Measurements from ENCODE around the gene FGFR4.

The FGFR4 gene

DNA sequence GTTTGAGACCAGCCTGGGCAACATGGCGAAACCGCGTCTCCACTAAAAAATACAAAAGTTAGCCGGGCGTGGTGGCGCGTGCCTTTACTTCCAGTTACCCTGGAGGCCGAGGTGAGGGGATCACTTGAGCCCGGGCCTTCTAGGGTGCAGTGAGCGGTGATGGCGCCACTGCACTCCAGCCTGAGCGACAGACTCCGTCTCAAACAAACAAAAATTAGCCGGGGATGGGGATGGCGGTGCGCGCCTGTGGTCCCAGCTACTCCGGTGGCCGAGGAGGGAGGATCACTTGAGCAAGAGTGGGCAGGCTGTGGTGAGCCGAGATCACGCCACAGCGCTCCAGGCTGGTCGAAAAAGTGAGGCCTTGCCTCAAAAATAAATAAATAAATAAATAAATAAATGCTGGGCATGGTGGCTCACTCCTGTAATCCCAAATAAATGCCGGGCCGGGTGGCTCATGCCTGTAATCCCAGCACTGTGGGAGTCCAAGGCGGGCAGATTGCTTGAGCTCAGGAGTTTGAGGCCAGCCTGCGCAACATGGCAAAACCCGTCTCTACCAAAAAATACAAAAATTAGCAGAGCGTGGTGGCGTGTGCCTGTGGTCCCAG lies 30.8 kb downstream of the FGFR4 start:
- Histone ChIP-seq H3K4me3 (ENCODE audit: low read length) (no peak overlapping the region), H3K9me3 (ENCODE audit: low read length) (no peaks in the 10 kb centered on the region), H3K27me3 (ENCODE audit: insufficient read depth, low read length) (no peaks in the 10 kb centered on the region), H3K36me3 (ENCODE audit: insufficient read depth, low read length) (no peaks in the 10 kb centered on the region), H2AFZ (ENCODE audit: low read depth, low read length) (no peak overlapping the region), H3K4me1 (ENCODE audit: insufficient read depth, low read length) (no peaks in the 10 kb centered on the region)

DNA sequence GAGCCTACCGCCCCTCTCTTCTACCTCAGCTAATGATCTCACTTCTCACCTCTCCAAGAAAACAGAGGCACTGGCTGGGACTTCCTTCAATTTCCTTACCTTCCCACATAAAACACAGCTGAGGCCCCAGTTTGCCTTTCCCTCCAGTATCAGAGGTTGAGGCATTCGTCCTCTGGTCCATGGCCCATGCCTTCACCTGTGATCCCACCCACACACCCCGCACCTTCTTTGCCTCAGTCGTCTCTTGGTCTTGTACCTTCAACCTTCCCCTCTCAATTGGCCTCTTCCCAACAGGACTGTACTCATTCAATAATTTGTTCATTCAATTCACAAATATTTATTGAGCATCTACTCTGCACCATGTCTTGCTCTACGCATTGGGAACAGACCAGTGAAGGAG lies 35.9 kb downstream of the FGFR4 start:
- Histone ChIP-seq H3K9me3 (ENCODE audit: low read length) (no peaks in the 10 kb centered on the region), H2AFZ (ENCODE audit: low read depth, low read length) (no peak overlapping the region), H3K36me3 (ENCODE audit: insufficient read depth, low read length) (no peaks in the 10 kb centered on the region), H3K27me3 (ENCODE audit: insufficient read depth, low read length) (no peaks in the 10 kb centered on the region), H3K4me3 (ENCODE audit: low read length) (no peak overlapping the region), H3K4me1 (ENCODE audit: insufficient read depth, low read length) (no peaks in the 10 kb centered on the region)

DNA sequence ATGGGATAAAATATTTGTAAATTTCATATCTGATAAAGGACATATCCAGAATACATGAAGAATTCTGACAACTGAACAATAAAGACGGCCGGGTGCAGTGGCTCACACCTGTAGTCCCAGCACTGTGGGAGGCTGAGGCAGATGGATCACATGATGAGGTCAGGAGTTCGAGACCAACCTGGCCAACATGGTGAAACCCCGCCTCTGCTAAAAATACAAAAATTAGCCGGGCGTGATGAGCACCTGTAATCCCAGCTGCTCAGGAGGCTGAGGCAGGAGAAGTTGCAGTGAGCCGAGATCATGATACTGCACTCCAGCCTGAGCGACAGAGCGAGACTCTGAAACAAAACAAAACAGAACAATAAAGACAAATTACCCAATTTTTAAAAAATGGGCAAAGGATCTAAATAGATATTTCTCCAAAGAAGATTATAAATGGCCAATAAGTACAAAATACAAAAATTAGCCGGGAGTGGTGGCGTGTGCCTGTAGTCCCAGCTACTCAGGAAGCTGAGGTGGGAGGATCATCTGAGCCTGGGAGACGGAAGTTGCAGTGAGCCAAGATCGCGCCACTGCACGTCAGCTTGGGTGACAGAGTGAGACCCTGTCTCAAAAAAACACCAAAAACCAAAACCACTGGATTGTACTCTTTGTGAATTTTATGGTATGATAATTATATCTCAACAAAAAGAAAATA lies 37.2 kb downstream of the FGFR4 start:
- no peaks in the 10 kb centered on the region for H3K4me1 ChIP-seq (ENCODE audit: insufficient read depth, low read length)
- no peak overlapping the region for H3K4me3 ChIP-seq (ENCODE audit: low read length)
- H2AFZ ChIP-seq (ENCODE audit: low read depth, low read length) = no peak overlapping the region
- H3K27me3 ChIP-seq (ENCODE audit: insufficient read depth, low read length) = no peaks in the 10 kb centered on the region
- no peaks in the 10 kb centered on the region for H3K9me3 ChIP-seq (ENCODE audit: low read length)
- H3K36me3 ChIP-seq (ENCODE audit: insufficient read depth, low read length) = no peaks in the 10 kb centered on the region

DNA sequence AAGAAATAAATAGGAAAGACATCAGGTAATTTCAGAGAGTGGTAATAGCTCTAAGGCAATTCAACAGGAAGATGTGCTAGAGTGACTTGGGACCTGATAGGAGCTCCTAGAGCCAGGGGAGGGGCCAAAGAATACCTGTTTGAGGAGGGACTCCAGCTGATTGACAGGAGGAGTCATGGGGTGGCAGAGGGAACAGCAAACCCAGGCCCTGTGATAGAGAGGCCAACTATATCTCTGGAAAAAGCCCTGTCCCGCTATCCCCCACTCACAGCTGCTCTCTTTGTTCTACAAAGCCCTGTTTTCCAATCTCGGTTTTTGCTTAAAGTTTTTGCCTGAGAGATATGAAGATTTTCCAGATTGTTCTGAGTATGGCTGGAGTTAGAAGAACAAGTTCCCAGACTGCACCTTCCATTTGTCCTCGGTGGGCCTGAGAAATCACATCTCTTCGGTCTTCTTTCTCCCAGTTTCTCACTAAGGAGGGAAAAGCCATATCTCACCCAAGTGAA lies 37.8 kb downstream of the FGFR4 start:
- Histone ChIP-seq H3K9me3 (ENCODE audit: low read length) (no peaks in the 10 kb centered on the region), H3K27me3 (ENCODE audit: insufficient read depth, low read length) (no peaks in the 10 kb centered on the region), H3K36me3 (ENCODE audit: insufficient read depth, low read length) (no peaks in the 10 kb centered on the region), H3K4me3 (ENCODE audit: low read length) (no peak overlapping the region), H2AFZ (ENCODE audit: low read depth, low read length) (no peak overlapping the region), H3K4me1 (ENCODE audit: insufficient read depth, low read length) (no peaks in the 10 kb centered on the region)

DNA sequence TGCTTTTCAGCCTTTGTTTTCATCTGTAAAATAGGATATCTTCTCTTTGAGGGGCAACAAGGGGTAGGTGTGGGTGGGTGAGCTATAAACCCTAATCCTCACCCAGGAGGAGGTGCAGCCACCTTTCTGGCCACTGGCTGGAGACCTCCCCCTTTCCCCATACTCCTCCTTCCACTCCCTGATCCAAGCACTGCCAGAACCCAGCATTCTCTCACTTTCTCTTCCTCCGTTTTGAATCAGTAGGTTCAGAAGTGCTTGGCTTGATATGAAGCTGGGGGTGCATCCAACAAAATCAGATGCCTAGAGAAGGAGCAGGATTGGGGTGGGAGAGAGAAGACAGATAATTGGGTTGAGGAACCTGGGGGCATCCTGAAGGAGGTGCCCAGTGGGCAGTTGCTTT lies 40.1 kb downstream of the FGFR4 start:
- Histone ChIP-seq H3K27me3 (ENCODE audit: insufficient read depth, low read length) (no peaks in the 10 kb centered on the region), H3K4me3 (ENCODE audit: low read length) (no peak overlapping the region), H3K36me3 (ENCODE audit: insufficient read depth, low read length) (no peaks in the 10 kb centered on the region), H3K4me1 (ENCODE audit: insufficient read depth, low read length) (no peaks in the 10 kb centered on the region), H3K9me3 (ENCODE audit: low read length) (no peaks in the 10 kb centered on the region), H2AFZ (ENCODE audit: low read depth, low read length) (no peak overlapping the region)

DNA sequence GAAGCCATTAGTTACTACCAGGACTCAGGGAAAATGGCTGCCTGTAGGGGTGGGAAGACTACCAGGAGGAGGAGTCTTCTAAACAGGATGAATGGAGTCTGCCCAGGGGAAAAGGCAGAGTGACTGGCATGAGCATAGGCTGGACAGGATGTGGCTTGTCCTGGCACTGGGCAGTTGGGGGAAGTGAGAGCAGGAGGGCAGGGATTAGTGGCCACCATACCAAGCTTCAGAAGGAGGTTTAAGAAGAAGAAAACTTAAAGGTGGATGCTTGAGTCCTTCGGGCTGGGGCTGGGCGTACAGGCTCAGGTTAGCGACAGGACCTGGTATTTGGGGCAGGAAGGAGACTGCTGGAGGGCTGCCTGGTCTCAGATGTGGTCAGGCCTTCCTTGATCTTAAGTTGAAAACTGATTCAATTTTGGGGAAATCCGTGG lies 41.9 kb downstream of the FGFR4 start:
- H2AFZ ChIP-seq (ENCODE audit: low read depth, low read length) = no peak overlapping the region
- H3K27me3 ChIP-seq (ENCODE audit: insufficient read depth, low read length) = no peaks in the 10 kb centered on the region
- no peaks in the 10 kb centered on the region for H3K4me1 ChIP-seq (ENCODE audit: insufficient read depth, low read length)
- H3K9me3 ChIP-seq (ENCODE audit: low read length) = no peaks in the 10 kb centered on the region
- H3K4me3 ChIP-seq (ENCODE audit: low read length) = no peak overlapping the region
- no peaks in the 10 kb centered on the region for H3K36me3 ChIP-seq (ENCODE audit: insufficient read depth, low read length)

DNA sequence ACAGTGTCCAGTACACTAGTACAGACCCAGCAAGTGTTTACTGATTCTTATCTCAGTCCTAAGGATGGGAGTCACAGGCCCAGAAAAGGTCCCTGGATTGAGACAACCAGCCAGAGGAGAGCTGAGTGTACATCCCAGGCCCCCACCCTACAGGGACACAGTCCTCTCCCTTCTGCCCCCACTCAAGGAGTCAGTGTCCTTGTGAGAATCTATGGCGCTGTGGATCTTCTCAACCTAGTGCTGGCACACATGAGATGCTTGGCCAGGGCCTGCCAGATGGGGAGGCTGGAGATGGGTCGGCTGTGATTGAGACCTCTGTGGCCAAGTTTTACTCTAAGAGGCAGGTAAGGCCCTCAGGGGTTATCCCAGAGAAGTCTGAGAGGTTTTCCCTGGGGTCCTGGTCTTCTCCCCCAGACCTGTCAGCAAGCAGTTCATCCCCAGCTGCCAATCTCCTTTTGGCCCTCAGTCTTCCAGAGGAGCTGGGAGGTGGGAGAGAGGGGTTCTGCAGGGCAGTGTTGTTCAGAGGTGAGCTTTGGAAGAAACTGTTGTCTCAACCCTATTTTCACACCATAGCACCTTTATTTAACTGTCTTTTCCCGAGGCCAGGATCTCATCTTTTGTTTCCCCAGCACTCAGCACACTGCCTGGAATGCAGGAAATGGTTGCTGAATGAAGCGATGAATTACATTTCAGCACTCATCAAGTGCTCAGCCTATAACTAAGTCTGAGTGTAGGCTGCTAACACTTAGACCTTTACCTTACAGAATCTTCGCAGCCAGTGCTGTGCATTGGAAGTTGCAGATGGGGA lies 43.7 kb downstream of the FGFR4 start:
- H2AFZ ChIP-seq (ENCODE audit: low read depth, low read length) = no peak overlapping the region
- H3K9me3 ChIP-seq (ENCODE audit: low read length) = no peaks in the 10 kb centered on the region
- no peak overlapping the region for H3K4me3 ChIP-seq (ENCODE audit: low read length)
- no peaks in the 10 kb centered on the region for H3K4me1 ChIP-seq (ENCODE audit: insufficient read depth, low read length)
- H3K36me3 ChIP-seq (ENCODE audit: insufficient read depth, low read length) = no peaks in the 10 kb centered on the region
- no peaks in the 10 kb centered on the region for H3K27me3 ChIP-seq (ENCODE audit: insufficient read depth, low read length)

DNA sequence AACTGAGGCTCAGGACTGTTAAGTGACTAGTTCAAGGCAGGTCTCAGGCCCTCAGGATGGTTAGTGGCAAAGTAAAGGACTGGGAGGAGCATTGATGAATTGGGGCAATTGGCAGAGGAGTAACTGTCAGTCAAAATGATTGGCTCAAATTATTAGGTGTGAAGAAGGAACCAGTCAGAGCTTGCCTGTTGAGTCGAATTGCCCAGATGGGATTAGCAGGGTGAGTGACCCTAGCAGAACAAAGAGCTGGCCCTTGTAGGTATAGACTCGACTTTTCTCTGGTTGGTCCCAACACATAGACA lies 44.3 kb downstream of the FGFR4 start:
- no peaks in the 10 kb centered on the region for H3K4me1 ChIP-seq (ENCODE audit: insufficient read depth, low read length)
- H2AFZ ChIP-seq (ENCODE audit: low read depth, low read length) = no peak overlapping the region
- no peaks in the 10 kb centered on the region for H3K27me3 ChIP-seq (ENCODE audit: insufficient read depth, low read length)
- H3K4me3 ChIP-seq (ENCODE audit: low read length) = no peak overlapping the region
- H3K9me3 ChIP-seq (ENCODE audit: low read length) = no peaks in the 10 kb centered on the region
- no peaks in the 10 kb centered on the region for H3K36me3 ChIP-seq (ENCODE audit: insufficient read depth, low read length)

DNA sequence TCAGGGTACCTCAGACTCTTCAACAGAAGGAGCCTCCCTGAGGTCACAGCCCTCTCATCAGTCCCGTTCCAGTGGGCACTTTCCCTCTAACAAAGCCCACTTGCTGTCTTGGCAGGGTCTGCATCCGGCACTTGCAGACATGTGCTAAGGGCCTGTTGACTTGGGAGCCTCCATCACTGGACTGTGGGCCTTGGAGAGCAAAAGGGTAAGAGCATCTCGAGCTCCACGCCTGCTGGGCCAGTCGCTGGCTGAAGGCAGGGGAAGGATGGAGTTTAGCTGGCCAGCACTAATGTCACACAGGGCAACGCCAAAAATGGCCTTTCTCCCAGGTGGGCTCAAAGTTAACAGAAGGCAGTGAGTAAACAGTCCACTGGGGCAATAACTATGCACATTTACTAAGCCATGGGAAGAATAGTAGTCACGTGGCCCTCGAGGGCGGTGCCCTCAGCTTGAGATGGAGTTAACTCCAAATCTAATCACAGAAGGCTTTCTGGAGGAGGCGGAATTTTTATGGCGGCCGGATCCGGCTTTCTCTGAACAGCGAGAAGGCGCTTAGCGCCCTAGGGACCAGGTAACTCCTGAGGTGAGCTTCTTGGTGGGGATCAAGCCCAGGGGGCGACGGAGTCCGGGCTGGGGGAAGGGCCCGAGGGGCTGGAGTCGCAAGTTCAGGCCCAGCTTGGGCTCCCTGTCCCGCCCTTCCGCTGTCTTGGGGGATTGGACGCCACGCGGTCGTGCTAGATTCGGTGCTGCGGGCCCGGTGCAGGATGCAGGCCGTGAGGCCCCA lies 44.8 kb downstream of the FGFR4 start:
- Histone ChIP-seq H3K4me3 (ENCODE audit: low read length) (no peak overlapping the region), H3K9me3 (ENCODE audit: low read length) (no peaks in the 10 kb centered on the region), H3K4me1 (ENCODE audit: insufficient read depth, low read length) (no peaks in the 10 kb centered on the region), H2AFZ (ENCODE audit: low read depth, low read length) (no peak overlapping the region), H3K36me3 (ENCODE audit: insufficient read depth, low read length) (no peaks in the 10 kb centered on the region), H3K27me3 (ENCODE audit: insufficient read depth, low read length) (peaks cover 2% of the 10 kb centered on the region)

DNA sequence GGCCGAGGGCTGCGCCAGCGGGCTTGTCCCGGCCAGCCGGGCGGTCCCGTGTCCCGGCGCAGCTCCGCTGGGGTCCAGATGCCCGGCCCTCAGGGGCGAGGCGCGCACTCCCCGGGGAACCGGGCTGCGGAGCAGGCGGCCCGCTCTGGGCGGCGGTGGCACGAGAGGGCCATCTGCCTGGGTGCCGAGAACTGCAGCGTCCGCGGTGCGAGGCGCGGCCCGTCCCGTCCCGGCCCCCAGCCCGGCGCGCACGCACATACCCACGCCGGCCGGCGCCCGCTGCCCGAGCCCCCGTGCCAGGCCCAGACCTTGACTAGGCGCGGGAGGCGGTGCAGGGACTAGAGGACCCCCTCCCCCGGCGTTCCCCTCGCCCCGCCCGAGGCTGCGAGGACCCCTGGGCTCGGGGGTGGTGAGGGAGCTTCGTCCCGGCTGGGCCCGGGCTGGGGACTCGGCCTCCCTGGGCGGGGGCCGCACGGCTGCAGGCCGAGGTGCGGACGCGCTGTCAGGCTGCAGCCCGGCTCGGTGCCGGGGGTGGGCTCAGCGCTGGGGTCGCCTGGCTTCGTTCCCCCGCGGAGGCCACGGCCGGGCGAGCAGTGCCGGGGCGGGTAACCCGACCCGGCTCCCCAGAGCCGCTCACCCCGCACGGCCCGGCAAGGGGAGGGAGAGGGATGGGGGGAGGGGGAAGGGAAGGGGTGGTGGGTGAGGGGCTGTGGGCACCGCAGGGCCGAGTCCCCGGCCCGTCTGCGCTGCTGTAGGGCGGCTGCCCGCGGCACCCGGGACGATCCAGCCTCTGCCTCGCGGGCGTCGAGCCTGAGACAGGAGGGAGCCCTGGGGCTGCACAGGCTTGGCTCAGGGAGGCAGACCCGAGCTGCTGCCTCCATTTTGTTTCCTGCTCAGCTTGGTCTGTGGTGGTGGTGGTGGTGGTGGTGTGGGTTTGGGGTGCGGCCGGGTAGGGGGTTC lies 45.7 kb downstream of the FGFR4 start:
- Histone ChIP-seq H3K27me3 (ENCODE audit: insufficient read depth, low read length) (peaks cover 2% of the 10 kb centered on the region), H3K36me3 (ENCODE audit: insufficient read depth, low read length) (no peaks in the 10 kb centered on the region), H2AFZ (ENCODE audit: low read depth, low read length) (no peak overlapping the region), H3K4me1 (ENCODE audit: insufficient read depth, low read length) (no peaks in the 10 kb centered on the region), H3K9me3 (ENCODE audit: low read length) (no peaks in the 10 kb centered on the region), H3K4me3 (ENCODE audit: low read length) (no peak overlapping the region)

DNA sequence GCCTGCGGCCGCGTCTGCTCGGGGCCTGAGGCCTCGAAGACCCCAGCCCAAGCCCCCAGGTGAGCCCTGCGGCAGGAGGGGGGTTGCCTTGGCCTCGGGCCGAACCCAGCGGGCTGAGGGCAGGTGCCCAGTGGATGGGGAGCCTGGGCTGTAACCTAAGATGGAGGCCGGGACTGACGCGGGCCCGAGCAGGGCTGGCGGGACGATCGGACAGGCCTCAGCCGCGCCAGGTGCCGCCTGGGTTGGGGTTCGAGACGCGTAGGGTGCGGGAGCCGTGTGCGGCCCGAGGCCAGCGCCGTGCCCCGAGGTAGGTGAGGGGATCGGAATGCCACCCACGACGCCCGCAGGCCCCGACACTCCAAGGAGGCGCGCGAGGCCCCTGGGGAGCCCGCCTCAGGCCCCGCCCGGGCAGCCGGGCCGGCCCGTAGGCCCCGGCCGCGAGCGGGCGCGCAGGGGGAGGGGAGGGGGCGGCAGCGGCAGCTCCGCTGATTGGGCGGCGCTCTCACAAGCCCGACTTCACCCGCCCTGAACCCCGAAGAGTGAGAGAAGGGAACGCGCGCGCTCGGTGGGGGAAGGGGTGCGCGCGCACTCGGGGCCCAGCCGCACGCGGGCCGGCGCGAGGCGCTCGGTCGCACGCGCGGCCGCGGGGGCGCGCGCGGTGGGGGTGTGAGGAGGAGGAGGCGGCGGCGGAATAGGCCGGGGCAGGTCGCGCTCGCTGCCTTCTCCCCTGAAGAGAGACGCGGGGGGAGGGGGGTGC lies 46.6 kb downstream of the FGFR4 start, which contains the start of gene NSD1:
TSS of gene NSD1 (plus strand) at position 678 of the 757 bp plus-strand sequence. CDS start 1,331 bp downstream, outside the sequence.
- H3K9me3 ChIP-seq (ENCODE audit: low read length) = no peaks in the 10 kb centered on the region
- H3K4me1 ChIP-seq (ENCODE audit: insufficient read depth, low read length) = no peaks in the 10 kb centered on the region
- no peak within 1 kb of the TSS for H3K4me3 ChIP-seq (ENCODE audit: low read length)
- peak within 1 kb of the TSS; percentile 55 for H2AFZ ChIP-seq (ENCODE audit: low read depth, low read length)
- H3K36me3 ChIP-seq (ENCODE audit: insufficient read depth, low read length) = no peaks in the 10 kb centered on the region
- H3K27me3 ChIP-seq (ENCODE audit: insufficient read depth, low read length) = peaks cover 2% of the 10 kb centered on the region

Measured in neuron (in vitro differentiated cells).